KOPT-K1 (cell line): ENCODE results near the gene RHEB.

Experiments
- H3K27ac ChIP-seq: fragments of 200-600 bp; sonication (generic); 2 replicates; pipeline ENCODE4 v1.5.1; 2016; ENCODE audit warnings: antibody characterized with exemption, mild to moderate bottlenecking, low read depth, low read length; ENCODE audit not compliant: poor library complexity, severe bottlenecking
- H3K36me3 ChIP-seq: fragments of 200-600 bp; sonication (generic); 2 replicates; pipeline ENCODE4 v1.5.1; 2017; ENCODE audit warnings: antibody characterized with exemption, mild to moderate bottlenecking, low read length, moderate library complexity; ENCODE audit not compliant: insufficient read depth
- H3K9me3 ChIP-seq: fragments of 200-600 bp; sonication (generic); 2 replicates; pipeline ENCODE4 v1.5.1; 2017; ENCODE audit warnings: antibody characterized with exemption, low read length, mild to moderate bottlenecking; ENCODE audit not compliant: insufficient read depth, poor library complexity, severe bottlenecking

Gene RHEB

GRCh38 chr7:151431768-151432311, 87.9 kb downstream of the RHEB start:
- H3K9me3 ChIP-seq, result no peaks in the 10 kb centered on the region
- H3K36me3 ChIP-seq, result no peaks in the 10 kb centered on the region
- peak overlapping the region; percentile 85 for H3K27ac ChIP-seq

- Histone ChIP-seq H3K27ac (no peak overlapping the region), H3K36me3 (no peaks in the 10 kb centered on the region), H3K9me3 (no peaks in the 10 kb centered on the region)
These were observed 88.4 kb downstream of the RHEB start for GRCh38 chr7:151431281-151431767.

GRCh38 chr7:151430391-151431205, 89.1 kb downstream of the RHEB start:
- Histone ChIP-seq H3K36me3 (no peaks in the 10 kb centered on the region), H3K9me3 (no peaks in the 10 kb centered on the region), H3K27ac (peak overlapping the region; percentile 66)

- Histone ChIP-seq H3K9me3 (no peaks in the 10 kb centered on the region), H3K27ac (peak overlapping the region; percentile 66), H3K36me3 (no peaks in the 10 kb centered on the region)
These were observed 89.9 kb downstream of the RHEB start for GRCh38 chr7:151429560-151430331.

- Histone ChIP-seq H3K9me3 (no peaks in the 10 kb centered on the region), H3K36me3 (no peaks in the 10 kb centered on the region), H3K27ac (peak overlapping the region; percentile 66)
These were observed 90.5 kb downstream of the RHEB start for GRCh38 chr7:151429237-151429559.

GRCh38 chr7:151428378-151429236, 91.1 kb downstream of the RHEB start:
- Histone ChIP-seq H3K9me3 (no peaks in the 10 kb centered on the region), H3K36me3 (no peaks in the 10 kb centered on the region), H3K27ac (peak overlapping the region; percentile 66)

- Histone ChIP-seq H3K27ac (peak overlapping the region; percentile 66), H3K9me3 (peaks cover under 1% of the 10 kb centered on the region), H3K36me3 (no peaks in the 10 kb centered on the region)
These were observed 91.9 kb downstream of the RHEB start for GRCh38 chr7:151427705-151428377.

- Histone ChIP-seq H3K27ac (peak overlapping the region; percentile 66), H3K9me3 (peaks cover 8% of the 10 kb centered on the region), H3K36me3 (no peaks in the 10 kb centered on the region)
These were observed 92.6 kb downstream of the RHEB start for GRCh38 chr7:151426904-151427704.

GRCh38 chr7:151426441-151426903, 93.2 kb downstream of the RHEB start:
- Histone ChIP-seq H3K9me3 (peaks cover 14% of the 10 kb centered on the region), H3K27ac (no peak overlapping the region), H3K36me3 (no peaks in the 10 kb centered on the region)

GRCh38 chr7:151425670-151426440, 93.8 kb downstream of the RHEB start:
- Histone ChIP-seq H3K36me3 (no peaks in the 10 kb centered on the region), H3K27ac (no peak overlapping the region), H3K9me3 (peaks cover 18% of the 10 kb centered on the region)

- Histone ChIP-seq H3K36me3 (no peaks in the 10 kb centered on the region), H3K27ac (no peak overlapping the region), H3K9me3 (peaks cover 29% of the 10 kb centered on the region)
These were observed 94.9 kb downstream of the RHEB start for GRCh38 chr7:151424799-151425198.

GRCh38 chr7:151423936-151424335, 95.8 kb downstream of the RHEB start:
- Histone ChIP-seq H3K9me3 (peaks cover 34% of the 10 kb centered on the region), H3K36me3 (no peaks in the 10 kb centered on the region), H3K27ac (no peak overlapping the region)

- H3K9me3 ChIP-seq, result peaks cover 38% of the 10 kb centered on the region
- H3K27ac ChIP-seq, result no peak overlapping the region
- H3K36me3 ChIP-seq, result no peaks in the 10 kb centered on the region
These were observed 96.5 kb downstream of the RHEB start for GRCh38 chr7:151423226-151423625.
